Neural progenitor cell (in vitro differentiated cells): Measurements from ENCODE around the gene MYO1B.

ENCODE experiments used
- EZH2 ChIP-seq: fragments of 200-600 bp; sonication (generic); IDR thresholded peaks from 2 replicates; pipeline ENCODE4 v1.6.1; 2017; ENCODE audit warnings: antibody characterized with exemption, mild to moderate bottlenecking, moderate library complexity
- TF ChIP-seq, protein P1 (sequence below): fragments of 200-600 bp; sonication (generic); IDR thresholded peaks from 2 replicates; pipeline ENCODE4 v1.5.1; 2017; ENCODE audit warnings: antibody characterized with exemption, mild to moderate bottlenecking

DNA sequence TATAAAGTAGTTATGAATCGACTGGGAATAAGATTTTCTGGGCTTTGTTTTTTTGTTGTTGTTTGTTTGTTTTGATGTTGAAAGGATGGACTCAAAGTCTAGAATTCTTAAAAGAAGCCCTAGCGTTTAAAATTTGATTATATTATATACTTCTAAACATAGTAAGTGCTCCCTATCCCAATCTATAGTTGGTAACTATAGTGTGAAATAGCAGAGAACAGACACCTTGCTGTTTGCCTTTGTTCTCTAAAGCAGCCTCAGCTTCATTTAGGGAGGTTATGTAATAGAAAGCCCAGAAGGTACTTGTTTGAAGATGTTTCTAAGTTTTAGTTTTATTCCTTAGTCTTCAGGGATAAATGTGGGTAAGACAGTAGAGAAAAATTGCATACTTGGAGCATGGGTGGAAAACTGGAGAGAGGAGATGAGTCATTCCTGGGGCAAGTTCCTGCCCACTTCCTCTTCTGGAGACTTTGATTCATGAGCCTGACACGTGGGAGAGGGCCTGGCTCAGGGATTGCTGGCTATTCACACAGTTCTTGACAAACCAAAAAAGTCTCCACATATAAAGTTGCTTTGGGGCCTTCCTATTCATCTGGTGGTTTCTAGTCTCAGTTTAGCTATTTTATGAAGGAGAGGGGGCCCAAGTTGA is 131.9 kb downstream of the MYO1B start:
- TF ChIP-seq, protein P1, sequence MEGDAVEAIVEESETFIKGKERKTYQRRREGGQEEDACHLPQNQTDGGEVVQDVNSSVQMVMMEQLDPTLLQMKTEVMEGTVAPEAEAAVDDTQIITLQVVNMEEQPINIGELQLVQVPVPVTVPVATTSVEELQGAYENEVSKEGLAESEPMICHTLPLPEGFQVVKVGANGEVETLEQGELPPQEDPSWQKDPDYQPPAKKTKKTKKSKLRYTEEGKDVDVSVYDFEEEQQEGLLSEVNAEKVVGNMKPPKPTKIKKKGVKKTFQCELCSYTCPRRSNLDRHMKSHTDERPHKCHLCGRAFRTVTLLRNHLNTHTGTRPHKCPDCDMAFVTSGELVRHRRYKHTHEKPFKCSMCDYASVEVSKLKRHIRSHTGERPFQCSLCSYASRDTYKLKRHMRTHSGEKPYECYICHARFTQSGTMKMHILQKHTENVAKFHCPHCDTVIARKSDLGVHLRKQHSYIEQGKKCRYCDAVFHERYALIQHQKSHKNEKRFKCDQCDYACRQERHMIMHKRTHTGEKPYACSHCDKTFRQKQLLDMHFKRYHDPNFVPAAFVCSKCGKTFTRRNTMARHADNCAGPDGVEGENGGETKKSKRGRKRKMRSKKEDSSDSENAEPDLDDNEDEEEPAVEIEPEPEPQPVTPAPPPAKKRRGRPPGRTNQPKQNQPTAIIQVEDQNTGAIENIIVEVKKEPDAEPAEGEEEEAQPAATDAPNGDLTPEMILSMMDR, result no peak
- no peak for TF ChIP-seq EZH2
